ENCODE data around the gene FILIP1. TPM values are rescaled to one million over a fixed set of nuclear protein-coding genes. Genes with fewer than 3 reads are reported as not detected.

The FILIP1 gene
- total RNA-seq, 1 experiment from 2014 or later: not detected

GRCh38 chr6:75279418-75279817 is 214.2 kb downstream of the FILIP1 start:
- in situ Hi-C loops (cut with HindIII; ENCODE audit: low pct_unique_long_range_greater_than_20kb, low sequenced_read_pairs): no loop called here
- no peak for DNase-seq (ENCODE audit: low read depth, low spot score)

- in situ Hi-C loops (cut with HindIII; ENCODE audit: low pct_unique_long_range_greater_than_20kb, low sequenced_read_pairs): no loop called here
- DNase-seq (ENCODE audit: low read depth, low spot score): no peak
These were observed 215.0 kb downstream of the FILIP1 start for GRCh38 chr6:75278474-75279077.

DNA sequence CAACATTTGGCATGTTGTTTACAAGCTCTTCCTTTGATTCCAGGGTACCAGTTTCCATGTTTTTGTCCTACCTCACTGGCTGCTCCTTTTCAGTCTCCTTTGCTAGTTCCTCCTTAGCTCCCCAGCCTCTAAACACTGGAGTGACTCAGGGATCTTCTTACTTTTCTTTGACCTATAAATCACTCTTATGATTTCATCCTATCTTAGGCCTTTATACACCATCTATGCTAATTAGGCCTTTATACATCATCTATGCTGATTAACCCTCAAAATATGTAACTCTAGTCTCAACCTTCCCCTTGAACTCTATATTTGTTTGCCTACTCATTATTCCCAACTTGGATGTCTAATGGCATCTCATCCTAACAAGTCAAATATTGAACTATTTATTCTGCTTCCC is 218.5 kb downstream of the FILIP1 start:
- DNase-seq (ENCODE audit: low read depth, low spot score): no peak
- in situ Hi-C loops (cut with HindIII; ENCODE audit: low pct_unique_long_range_greater_than_20kb, low sequenced_read_pairs): no loop called here

- no peak for DNase-seq (ENCODE audit: low read depth, low spot score)
- in situ Hi-C loops (cut with HindIII; ENCODE audit: low pct_unique_long_range_greater_than_20kb, low sequenced_read_pairs): no loop called here
These were observed 220.6 kb downstream of the FILIP1 start for GRCh38 chr6:75273009-75273408.

DNA sequence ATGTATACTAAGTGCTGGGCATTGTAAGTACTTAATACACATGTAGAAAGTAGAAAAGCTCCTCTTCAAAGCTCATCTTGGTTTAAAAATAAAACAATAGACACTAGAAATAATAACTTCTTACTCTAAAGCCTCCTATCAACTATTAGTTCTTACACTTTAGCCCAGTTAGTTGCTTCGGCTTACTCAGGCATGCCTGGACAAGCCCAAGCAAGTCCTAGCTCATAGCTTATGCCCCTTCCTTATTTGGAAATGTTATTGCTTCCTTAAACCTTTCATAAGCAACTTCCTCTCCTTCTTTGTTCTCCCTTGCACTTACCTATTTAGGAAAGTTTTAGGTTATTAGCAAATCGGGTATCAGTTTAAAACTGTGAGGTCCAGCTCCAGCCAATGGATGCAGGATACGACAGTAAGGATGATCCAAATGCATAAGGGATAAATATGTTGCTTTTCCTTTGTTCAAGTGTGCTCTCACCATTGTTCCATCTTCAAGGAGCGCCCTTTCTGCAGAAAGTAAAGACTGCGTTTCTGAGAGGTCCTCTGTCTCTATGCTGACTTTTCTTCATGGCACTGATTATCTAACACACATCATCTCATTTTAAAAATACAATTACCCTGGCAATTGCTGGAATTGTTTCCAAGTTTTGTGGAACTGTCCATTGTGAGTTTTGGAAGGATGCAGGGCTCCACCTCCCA is 221.3 kb downstream of the FILIP1 start:
- in situ Hi-C loops (cut with HindIII; ENCODE audit: low pct_unique_long_range_greater_than_20kb, low sequenced_read_pairs): no loop called here
- DNase-seq (ENCODE audit: low read depth, low spot score): no peak

DNA sequence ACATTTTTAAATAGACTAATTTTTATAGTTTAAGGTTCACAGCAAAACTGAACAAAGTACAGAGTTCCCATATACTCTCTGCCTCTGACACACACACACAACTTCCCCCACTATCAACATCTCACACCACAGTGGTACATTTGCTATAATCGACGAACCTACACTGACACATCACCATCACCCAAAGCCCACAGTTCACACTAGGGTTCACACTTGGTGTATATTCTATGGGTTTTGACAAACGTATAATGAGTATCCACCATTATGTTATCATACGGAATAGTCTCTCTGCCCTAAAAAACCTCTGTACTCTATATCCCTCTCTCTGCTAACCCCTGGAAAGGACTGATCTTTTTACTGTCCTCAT is 224.6 kb downstream of the FILIP1 start:
- DNase-seq (ENCODE audit: low read depth, low spot score): no peak
- in situ Hi-C loops (cut with HindIII; ENCODE audit: low pct_unique_long_range_greater_than_20kb, low sequenced_read_pairs): no loop called here

DNA sequence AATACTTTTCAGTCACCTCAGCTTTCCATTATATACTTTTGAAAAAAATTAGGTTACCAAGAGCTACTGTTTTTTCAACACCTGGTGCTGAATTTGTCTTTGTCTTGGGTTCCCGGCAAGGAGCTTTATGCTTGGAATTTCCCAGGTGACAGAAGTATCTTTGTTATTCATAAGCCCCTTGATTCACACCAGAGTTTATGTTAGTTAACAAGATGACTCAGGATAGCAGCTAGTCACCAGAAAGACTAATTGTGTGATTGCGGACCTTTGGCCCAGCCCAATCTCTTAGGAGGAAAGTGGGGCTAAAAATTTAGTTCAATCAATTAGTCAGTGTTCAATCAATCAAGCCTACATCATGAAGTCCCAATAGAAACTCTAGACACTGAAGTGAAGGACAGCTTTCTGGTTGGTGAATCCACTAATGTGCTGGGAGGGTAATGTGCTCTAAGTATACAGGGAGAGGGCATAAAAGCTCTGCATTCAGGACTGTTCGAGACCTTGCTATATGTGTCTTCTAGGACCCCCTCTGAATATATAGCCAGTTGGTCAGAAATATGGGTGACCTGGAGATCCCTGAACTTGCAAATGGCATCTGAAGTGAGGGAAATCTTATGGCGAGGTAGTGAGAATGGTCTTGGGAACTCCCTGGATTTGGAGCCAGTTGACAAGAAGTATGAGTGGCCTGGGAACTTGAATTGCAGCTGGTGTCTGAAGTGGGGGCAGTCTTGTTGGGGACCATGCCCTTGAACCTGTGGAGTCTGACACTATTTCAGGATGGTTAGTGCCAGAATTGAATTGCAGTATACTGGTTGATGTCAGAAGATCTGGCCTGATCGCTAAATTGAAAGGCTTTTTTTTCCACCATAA is 225.2 kb downstream of the FILIP1 start:
- no peak for DNase-seq (ENCODE audit: low read depth, low spot score)
- in situ Hi-C loops (cut with HindIII; ENCODE audit: low pct_unique_long_range_greater_than_20kb, low sequenced_read_pairs): no loop called here

DNA sequence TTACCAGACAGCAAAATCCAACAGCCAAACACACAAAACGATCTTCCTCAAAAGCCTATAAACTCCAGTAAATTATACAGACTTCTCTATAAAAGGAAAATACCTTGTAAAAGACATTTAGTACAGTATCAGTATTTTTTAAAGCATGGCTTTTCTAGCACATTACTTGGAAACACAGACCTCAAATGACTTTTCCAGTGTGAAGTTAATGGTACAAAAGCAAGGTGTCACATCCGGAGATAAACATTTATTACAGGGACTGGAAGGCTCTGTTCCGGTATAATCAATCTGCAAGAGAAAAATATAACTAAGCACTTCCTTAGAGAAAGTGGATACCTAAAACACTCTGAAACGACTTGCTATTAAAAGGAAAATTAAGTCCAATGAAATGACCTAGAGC is 226.1 kb downstream of the FILIP1 start:
- no peak for DNase-seq (ENCODE audit: low read depth, low spot score)
- in situ Hi-C loops (cut with HindIII; ENCODE audit: low pct_unique_long_range_greater_than_20kb, low sequenced_read_pairs): no loop called here

GRCh38 chr6:75266716-75267291 is 226.8 kb downstream of the FILIP1 start:
- peak; percentile 65 for DNase-seq (ENCODE audit: low read depth, low spot score)
- in situ Hi-C loops (cut with HindIII; ENCODE audit: low pct_unique_long_range_greater_than_20kb, low sequenced_read_pairs): no loop called here

DNA sequence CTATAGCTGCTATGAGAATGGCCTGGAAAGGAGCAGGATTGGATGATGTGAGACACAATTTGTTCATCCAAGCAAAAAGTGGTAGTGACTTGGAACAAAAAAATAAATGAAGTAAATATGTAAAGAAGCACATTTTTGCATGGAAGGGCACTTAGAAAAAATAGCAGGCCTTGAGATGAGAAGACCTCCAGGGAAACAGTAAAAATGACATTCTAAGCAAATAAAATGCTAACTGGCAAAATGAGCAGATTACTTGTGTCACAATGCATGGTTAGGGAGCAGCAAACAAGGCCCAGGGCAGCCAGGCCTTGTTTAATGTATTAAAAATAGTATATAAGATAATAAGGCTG is 230.2 kb downstream of the FILIP1 start:
- in situ Hi-C loops (cut with HindIII; ENCODE audit: low pct_unique_long_range_greater_than_20kb, low sequenced_read_pairs): no loop called here
- no peak for DNase-seq (ENCODE audit: low read depth, low spot score)

GRCh38 chr6:75262716-75263400 is 230.7 kb downstream of the FILIP1 start:
- in situ Hi-C loops (cut with HindIII; ENCODE audit: low pct_unique_long_range_greater_than_20kb, low sequenced_read_pairs): no loop called here
- no peak for DNase-seq (ENCODE audit: low read depth, low spot score)

DNA sequence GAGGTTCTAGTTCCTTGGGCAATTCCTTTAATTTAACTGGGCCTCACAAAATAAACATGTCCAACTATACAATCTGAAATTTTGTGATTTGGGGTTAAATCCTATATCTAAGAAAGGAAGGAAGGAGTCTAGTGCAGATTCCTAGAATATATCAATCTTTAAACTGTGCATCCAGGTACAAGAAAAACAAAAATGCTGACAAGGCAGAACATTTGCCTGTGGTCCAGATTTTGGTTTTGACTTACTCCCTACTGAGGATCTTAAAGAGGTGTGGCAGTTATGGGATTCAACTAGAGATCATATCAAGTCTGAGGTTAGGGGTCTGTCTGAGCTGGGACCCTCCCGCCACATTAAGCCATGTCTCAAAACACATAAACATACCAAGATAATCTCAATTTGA is 232.3 kb downstream of the FILIP1 start:
- DNase-seq (ENCODE audit: low read depth, low spot score): no peak
- in situ Hi-C loops (cut with HindIII; ENCODE audit: low pct_unique_long_range_greater_than_20kb, low sequenced_read_pairs): no loop called here

- DNase-seq (ENCODE audit: low read depth, low spot score): no peak
- in situ Hi-C loops (cut with HindIII; ENCODE audit: low pct_unique_long_range_greater_than_20kb, low sequenced_read_pairs): no loop called here
These were observed 236.1 kb downstream of the FILIP1 start for GRCh38 chr6:75257343-75258087.

- no peak for DNase-seq (ENCODE audit: low read depth, low spot score)
- in situ Hi-C loops (cut with HindIII; ENCODE audit: low pct_unique_long_range_greater_than_20kb, low sequenced_read_pairs): no loop called here
These were observed 243.0 kb downstream of the FILIP1 start for GRCh38 chr6:75250552-75250951.

- in situ Hi-C loops (cut with HindIII; ENCODE audit: low pct_unique_long_range_greater_than_20kb, low sequenced_read_pairs): no loop called here
- DNase-seq (ENCODE audit: low read depth, low spot score): no peak
These were observed 243.8 kb downstream of the FILIP1 start for GRCh38 chr6:75249837-75250236.

- DNase-seq (ENCODE audit: low read depth, low spot score): peak; percentile 61
- in situ Hi-C loops (cut with HindIII; ENCODE audit: low pct_unique_long_range_greater_than_20kb, low sequenced_read_pairs): no loop called here
These were observed 247.2 kb downstream of the FILIP1 start for GRCh38 chr6:75246386-75246785.

DNA sequence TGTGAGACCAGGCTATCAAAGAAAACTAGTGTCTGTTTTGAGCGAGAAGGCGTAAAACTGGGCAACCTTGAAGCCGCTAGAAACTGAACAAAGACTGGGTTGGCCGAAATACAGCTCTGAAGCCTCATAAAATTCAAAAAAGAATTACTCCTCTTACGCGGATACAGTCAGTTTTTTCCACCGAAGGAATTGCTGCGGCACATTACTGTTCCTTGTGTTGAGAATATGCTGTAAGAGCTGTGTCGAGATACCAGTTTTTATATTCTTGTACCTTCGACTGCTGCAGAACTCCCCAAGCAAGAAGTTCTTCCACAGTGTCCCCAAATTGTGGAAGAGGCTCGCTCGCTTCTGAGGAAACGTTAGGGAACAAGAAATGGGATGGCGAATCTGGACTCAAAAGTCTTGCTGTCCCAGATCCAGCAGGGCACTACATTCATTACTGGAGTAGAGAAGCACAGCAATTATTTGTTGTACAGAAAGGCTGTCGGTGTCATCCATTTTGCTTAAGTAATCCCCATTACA is 249.5 kb downstream of the FILIP1 start:
- in situ Hi-C loops (cut with HindIII; ENCODE audit: low pct_unique_long_range_greater_than_20kb, low sequenced_read_pairs): no loop called here
- DNase-seq (ENCODE audit: low read depth, low spot score): peak; percentile 15

Measured in SK-MEL-5 (cell line).